IgD-negative memory B cell (primary cell): ENCODE results near the gene USE1. TPM values are rescaled to one million over a fixed set of nuclear protein-coding genes. Genes with fewer than 3 reads are reported as not detected.
A peak's percentile ranks its signal among the peaks of the same experiment; 100 is the strongest.
"Not testable (repeated sequence)": the region's sequence is repeated elsewhere in the genome, so short reads cannot be mapped to it uniquely, and the experiment has no call there.

Experiments used
- H3K27ac Mint-ChIP-seq, 3 donors: one replicate each; pipeline ENCODE4 v1.8.0; 2020 to 2022; ENCODE audit warnings: mild to moderate bottlenecking in 3 of 3, mixed read lengths in 3 of 3, moderate library complexity in 1 of 3
- H3K27me3 Mint-ChIP-seq: one replicate; pipeline ENCODE4 v1.8.0; 2021; ENCODE audit warnings: mixed read lengths
- H3K36me3 Mint-ChIP-seq: one replicate; pipeline ENCODE4 v1.8.0; 2020; ENCODE audit warnings: mild to moderate bottlenecking, mixed read lengths
- H3K4me1 Mint-ChIP-seq, 3 donors: one replicate each; pipeline ENCODE4 v1.8.0; 2020 to 2022; ENCODE audit warnings: mixed read lengths in 3 of 3, mild to moderate bottlenecking in 1 of 3
- H3K4me3 Mint-ChIP-seq, 4 donors: one replicate each; pipeline ENCODE4 v1.8.0; 2020 to 2022; ENCODE audit warnings: mild to moderate bottlenecking in 4 of 4, mixed read lengths in 4 of 4, moderate library complexity in 3 of 4
- H3K9me3 Mint-ChIP-seq, 3 donors: one replicate each; pipeline ENCODE4 v1.8.0; 2020 to 2021; ENCODE audit warnings: mixed read lengths in 3 of 3, mild to moderate bottlenecking in 1 of 3
- polyA plus RNA-seq: library from polyadenylated mRNA; unstranded; fragments of 300-500 nt; fragmentation: Illumina TruSeq; gene quantifications from one replicate; pipeline ENCODE4 v1.2.3, GENCODE V29; 2021

The USE1 gene, protein sequence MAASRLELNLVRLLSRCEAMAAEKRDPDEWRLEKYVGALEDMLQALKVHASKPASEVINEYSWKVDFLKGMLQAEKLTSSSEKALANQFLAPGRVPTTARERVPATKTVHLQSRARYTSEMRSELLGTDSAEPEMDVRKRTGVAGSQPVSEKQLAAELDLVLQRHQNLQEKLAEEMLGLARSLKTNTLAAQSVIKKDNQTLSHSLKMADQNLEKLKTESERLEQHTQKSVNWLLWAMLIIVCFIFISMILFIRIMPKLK
- polyA plus RNA-seq, result 52.5 TPM

DNA sequence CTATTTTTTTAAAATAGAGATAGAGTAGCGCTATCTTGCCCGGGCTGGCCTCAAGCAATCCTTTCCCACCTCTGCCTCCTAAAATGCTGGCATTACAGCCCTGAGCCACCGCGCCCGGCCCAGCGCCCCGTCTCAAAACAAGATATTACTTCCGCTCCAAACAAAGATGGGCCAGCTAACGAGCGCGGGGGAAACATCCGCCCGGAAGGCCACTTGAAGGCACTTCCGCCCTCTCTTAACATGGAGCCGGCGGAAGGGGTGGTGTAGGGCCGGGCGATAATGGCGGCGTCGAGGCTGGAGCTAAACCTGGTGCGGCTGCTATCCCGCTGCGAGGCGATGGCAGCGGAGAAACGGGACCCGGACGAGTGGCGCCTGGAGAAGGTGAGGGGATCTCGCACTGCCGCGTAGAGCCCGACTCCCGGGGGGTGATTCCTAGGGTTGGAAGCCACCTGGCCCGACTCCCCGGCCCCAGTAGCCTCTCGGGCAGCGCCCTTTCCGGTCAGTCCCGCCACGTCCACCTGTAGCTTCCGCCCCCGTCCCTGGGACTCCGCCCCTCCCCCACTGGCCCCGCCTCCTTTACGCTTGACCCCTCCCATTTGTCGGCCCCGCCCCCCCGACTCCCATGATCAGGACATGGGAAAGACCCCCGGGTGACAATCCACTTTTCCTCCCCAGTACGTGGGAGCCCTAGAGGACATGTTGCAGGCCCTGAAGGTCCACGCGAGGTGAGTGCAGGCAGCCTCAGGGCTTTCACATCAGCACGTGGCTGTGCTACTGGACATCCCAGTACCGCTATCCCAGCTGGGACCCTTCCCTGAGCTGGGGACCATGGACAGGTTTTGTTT, at the start of gene USE1:
Gene USE1 (plus strand): TSS at position 231 of the 845 bp plus-strand sequence. CDS start 49 bp downstream, at position 280.
- Mint-ChIP-seq H3K27ac (peak within 1 kb of the TSS; percentile 97 to 99 (median 97)), H3K4me1 (peaks cover 3 to 13% (median 11%) of the 10 kb centered on the region in 3 donors), H3K4me3 (peak within 1 kb of the TSS; percentile 88 to 97 (median 95)), H3K36me3 (peaks cover 10% of the 10 kb centered on the region), H3K9me3 (no peaks in the 10 kb centered on the region), H3K27me3 (no peaks in the 10 kb centered on the region)

DNA sequence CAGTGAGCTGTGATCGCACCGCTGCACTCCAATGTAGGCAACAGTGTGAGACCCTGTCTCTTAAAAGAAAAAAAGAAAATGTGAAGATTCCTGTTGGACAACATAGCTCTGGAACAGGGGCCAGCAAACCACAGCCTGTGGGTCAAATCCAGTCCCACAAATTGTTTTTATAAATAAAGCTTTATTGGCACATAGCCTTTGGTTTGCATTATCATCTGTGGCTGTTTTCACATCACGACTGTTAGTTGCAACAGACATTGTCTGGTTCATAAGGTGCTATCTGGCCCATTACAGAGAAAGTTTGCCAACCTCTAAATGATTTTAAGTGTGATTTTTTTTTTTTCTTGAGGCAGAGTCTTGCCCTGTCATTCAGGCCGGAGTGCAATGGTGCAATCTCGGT, 49.4 kb upstream of the USE1 start:
- peaks cover 0 to 3% (median 2%) of the 10 kb centered on the region in 3 donors for H3K4me1 Mint-ChIP-seq
- no peaks in the 10 kb centered on the region for H3K9me3 Mint-ChIP-seq
- H3K4me3 Mint-ChIP-seq, result no peak overlapping the region
- peaks cover 21% of the 10 kb centered on the region for H3K36me3 Mint-ChIP-seq
- no peaks in the 10 kb centered on the region for H3K27me3 Mint-ChIP-seq
- H3K27ac Mint-ChIP-seq, result no peak overlapping the region

DNA sequence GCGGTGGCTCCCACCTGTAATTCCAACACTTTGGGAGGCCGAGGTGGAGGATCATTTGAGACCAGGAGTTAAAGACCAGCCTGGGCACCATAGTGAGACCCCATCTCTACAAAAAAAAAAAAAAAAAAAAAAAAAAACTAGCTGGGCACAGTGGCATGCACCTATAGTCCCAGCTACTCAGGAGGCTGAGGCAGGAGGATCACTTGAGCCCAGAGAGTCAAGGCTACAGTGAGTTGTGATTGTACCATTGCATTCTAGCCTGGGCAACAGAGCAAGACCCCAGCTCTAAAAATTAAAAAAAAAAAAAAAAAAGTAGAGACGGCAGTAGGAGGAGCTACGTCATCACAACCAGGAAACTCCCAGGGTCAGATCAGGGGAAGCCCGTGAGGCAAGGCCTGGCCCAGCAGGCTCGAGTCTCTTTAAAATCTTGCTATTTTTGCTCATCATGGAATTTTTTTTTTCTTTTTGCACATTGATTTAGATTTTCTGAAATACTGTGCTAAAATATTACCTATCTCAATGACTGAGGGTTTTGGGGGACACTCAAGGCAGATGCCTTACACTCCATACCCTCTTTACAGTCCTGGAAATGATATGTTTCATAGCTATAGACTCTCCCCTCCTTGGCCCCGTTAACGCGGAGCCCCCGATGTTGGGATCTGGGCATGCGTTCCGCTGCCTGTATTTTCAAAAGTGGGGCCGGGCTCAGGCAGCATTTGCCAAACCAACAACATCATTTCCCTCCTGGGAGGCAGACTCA, 44.4 kb upstream of the USE1 start:
- H3K27me3 Mint-ChIP-seq, result no peaks in the 10 kb centered on the region
- no peaks in the 10 kb centered on the region for H3K9me3 Mint-ChIP-seq
- H3K4me1 Mint-ChIP-seq, result peaks cover 0 to 4% (median 2%) of the 10 kb centered on the region in 3 donors
- peaks cover 5% of the 10 kb centered on the region for H3K36me3 Mint-ChIP-seq
- peak overlapping the region in 2 of 3 donors; percentile 31 to 60 for H3K27ac Mint-ChIP-seq
- H3K4me3 Mint-ChIP-seq, result no peak overlapping the region

DNA sequence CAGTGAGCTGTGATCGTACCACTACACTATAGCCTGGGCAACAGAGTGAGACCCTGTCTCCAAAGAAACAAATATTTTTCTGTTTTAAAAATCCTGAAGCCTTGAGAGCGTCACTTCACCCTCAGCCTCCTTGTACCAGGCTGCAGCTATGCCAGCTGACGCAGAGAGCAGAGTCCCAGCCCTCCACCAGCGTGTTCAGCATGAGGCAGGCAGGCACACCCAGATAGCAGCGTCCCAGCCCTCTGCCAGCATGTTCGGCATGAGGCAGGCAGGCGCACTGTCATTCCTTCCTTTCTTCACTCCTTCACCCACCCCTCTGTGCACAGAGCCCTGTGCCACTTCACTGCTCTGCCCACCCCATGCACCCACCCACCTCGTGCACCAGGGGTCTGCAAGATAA, 43.3 kb upstream of the USE1 start:
- H3K27ac Mint-ChIP-seq, result peak overlapping the region in 1 of 3 donors; percentile 74
- peaks cover 0 to 4% (median 2%) of the 10 kb centered on the region in 3 donors for H3K4me1 Mint-ChIP-seq
- H3K36me3 Mint-ChIP-seq, result peaks cover 5% of the 10 kb centered on the region
- no peaks in the 10 kb centered on the region for H3K9me3 Mint-ChIP-seq
- no peaks in the 10 kb centered on the region for H3K27me3 Mint-ChIP-seq
- H3K4me3 Mint-ChIP-seq, result no peak overlapping the region

DNA sequence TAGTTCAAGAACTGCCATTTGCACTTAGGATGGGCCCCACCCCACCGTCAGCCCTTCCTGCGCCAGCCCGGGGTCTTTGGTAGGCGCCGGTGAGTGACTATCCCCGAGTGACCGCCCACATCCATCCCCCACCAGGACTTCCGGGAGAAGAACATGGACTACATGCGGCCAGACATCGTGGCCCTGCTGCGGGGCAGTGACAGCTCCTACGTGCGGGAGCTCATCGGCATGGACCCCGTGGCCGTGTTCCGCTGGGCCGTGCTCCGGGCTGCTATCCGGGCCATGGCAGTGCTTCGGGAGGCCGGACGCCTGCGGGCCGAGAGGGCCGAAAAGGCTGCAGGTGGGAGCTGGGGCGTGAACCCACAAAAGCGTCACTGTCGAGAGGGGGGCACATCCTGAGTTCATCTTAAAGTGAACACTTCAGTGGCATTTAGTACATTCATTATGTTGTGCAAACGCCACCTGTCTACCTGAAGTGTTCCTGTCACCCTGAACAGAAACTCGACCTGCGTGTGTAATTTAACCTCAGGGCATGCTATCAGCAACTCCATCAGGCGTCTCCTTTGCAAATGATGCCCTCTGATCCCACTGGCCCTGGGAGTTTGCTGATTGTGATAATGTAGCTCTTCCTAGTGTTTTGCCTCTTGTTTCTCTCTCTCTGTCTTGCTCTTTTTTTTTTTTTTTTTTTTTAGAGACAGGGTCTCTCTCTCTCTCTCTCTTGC, 42.4 kb upstream of the USE1 start:
- Mint-ChIP-seq H3K27ac (no peak overlapping the region), H3K9me3 (no peaks in the 10 kb centered on the region), H3K36me3 (peaks cover 5% of the 10 kb centered on the region), H3K27me3 (no peaks in the 10 kb centered on the region), H3K4me3 (no peak overlapping the region), H3K4me1 (peaks cover 0 to 4% (median 2%) of the 10 kb centered on the region in 3 donors)

DNA sequence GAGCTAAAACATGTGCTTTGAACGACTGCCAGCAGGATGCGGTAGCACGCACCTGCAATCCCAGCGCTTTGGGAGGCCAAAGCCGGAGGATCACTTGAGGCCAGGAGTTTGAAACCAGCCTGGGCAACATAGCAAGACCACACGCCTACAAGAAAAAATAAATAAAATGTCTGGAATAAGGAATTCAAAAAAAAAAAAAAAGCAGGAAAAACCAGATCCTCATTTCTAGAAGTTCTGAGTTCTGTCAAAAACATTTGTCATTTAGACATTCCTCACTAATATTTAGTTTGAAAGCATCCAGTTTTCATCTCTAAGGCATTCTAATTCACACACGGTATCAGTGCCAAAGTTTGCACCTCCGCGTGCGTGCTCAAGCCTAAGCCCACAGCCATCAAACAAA, 36.9 kb upstream of the USE1 start:
- no peak overlapping the region for H3K4me3 Mint-ChIP-seq
- H3K36me3 Mint-ChIP-seq, result no peaks in the 10 kb centered on the region
- H3K27me3 Mint-ChIP-seq, result no peaks in the 10 kb centered on the region
- peak overlapping the region in 1 of 3 donors; percentile 25 for H3K27ac Mint-ChIP-seq
- H3K9me3 Mint-ChIP-seq, result no peaks in the 10 kb centered on the region
- H3K4me1 Mint-ChIP-seq, result peaks cover 7 to 13% (median 9%) of the 10 kb centered on the region in 3 donors

DNA sequence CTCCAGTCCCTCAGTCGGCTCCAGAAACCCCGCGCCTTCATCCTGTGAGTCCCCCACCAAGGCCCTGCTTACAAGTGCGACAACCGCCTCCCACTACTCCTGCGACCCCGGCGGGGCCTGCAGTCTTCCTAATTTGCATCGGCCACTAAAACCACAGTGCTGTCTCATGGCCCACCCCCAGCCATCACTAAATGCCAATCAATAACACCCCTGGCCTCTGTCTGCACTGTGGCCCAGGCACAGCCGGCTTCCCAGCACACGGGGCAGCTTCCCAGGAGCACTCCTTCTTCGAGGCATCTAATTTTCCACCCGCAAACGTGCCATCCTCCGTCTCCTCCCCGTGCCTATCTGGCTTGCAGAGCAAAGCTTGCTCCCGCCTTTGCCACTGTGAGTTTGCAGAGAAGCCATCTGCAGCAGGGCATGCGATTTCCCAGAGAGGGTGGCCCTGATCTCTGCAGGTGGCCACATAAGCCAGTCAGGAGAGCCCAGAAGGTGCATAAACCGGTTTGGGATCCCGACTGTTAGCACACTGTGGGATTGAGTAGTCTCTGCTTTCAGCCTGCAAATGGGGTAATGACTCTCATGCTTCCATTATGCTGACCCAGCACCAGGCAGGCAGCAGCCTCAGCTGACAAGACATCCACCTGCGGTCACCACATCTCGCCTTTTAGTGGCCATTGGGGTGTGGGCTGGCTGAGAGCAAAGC, 34.0 kb upstream of the USE1 start:
- H3K36me3 Mint-ChIP-seq, result no peaks in the 10 kb centered on the region
- no peaks in the 10 kb centered on the region for H3K27me3 Mint-ChIP-seq
- H3K27ac Mint-ChIP-seq, result peak overlapping the region in 2 of 3 donors; percentile 32 to 78
- H3K4me3 Mint-ChIP-seq, result peak overlapping the region in 2 of 4 donors; percentile 20 to 67
- H3K9me3 Mint-ChIP-seq, result no peaks in the 10 kb centered on the region
- peaks cover 21 to 26% (median 24%) of the 10 kb centered on the region in 3 donors for H3K4me1 Mint-ChIP-seq

DNA sequence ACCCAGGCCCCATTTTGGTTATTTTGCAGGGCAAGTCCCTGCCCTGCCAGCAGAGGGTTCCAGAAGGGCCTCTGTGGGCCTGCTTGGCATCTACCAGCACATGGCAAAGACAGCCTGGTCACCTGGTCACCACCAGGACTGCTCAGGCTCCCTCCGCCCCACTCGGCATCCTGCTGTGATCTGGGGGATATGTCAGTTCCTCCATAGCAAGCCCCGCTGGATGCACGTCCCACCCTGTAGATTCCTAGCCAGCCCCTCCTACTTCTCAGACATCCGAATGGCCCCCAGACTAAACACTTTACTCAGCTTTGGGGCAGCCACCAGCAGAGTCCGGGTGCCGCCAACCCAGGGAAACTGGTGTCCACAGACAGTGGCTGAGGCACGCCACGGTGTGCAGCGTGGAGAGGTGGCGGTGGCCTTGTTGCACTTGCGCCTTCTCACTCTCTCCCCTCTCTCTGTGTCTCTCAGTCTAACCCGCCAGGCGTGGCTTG, 31.8 kb upstream of the USE1 start:
- H3K36me3 Mint-ChIP-seq, result peaks cover 3% of the 10 kb centered on the region
- peaks cover 21 to 31% (median 24%) of the 10 kb centered on the region in 3 donors for H3K4me1 Mint-ChIP-seq
- no peaks in the 10 kb centered on the region for H3K27me3 Mint-ChIP-seq
- H3K9me3 Mint-ChIP-seq, result no peaks in the 10 kb centered on the region
- peak overlapping the region; percentile 54 to 90 (median 86) for H3K4me3 Mint-ChIP-seq
- H3K27ac Mint-ChIP-seq, result peak overlapping the region; percentile 65 to 84 (median 81)

DNA sequence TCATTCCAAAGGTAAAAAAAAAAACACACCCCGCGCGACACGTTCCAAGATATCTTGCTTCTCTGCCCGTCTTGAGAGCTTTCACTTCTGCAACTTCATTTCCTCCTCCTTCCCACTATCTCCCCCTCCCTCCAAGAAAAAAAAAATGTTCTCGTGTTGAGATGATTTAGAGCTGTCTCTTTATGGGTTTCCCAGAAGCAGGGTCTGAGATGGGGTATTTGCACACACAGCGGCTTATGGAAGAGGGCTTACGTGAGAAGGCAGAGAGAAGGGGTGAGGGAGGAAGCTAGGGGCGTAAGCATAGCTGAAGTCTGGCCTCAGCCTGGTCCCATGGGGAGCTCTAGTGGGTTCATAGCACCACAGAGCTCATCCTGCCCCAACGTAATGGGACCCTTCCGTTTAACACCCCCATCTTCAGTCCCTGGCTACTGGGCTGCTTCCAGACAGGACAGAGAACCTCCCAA, 31.3 kb upstream of the USE1 start:
- H3K27ac Mint-ChIP-seq, result peak overlapping the region; percentile 65 to 84 (median 81)
- H3K4me3 Mint-ChIP-seq, result peak overlapping the region; percentile 54 to 90 (median 86)
- H3K4me1 Mint-ChIP-seq, result peaks cover 21 to 31% (median 24%) of the 10 kb centered on the region in 3 donors

DNA sequence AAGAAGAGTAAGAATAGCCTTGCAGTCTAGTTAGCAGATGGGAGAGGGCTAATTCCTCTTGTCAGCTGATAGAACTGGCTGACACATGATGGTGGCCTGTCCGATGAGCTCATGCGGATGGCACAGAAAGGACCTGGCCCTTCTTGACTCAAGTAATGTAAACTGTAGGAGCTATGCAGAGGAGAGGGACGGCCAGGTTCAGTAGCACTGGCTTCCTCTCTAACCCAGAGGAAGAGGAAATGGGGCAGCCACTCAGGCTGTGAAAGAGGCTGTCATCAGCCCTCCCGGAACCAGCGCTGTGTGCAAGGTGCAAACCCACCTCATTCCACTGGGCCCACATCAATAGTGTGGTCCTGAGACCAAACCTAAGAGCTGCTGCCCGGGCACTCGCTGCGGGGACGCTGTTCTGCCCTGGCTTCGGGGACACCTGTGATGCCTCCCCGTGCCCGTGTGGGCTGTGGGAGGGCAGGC, 30.8 kb upstream of the USE1 start:
- no peaks in the 10 kb centered on the region for H3K9me3 Mint-ChIP-seq
- peak overlapping the region; percentile 65 to 84 (median 81) for H3K27ac Mint-ChIP-seq
- H3K36me3 Mint-ChIP-seq, result peaks cover 6% of the 10 kb centered on the region
- H3K4me3 Mint-ChIP-seq, result peak overlapping the region; percentile 54 to 90 (median 86)
- H3K4me1 Mint-ChIP-seq, result peaks cover 21 to 33% (median 24%) of the 10 kb centered on the region in 3 donors
- H3K27me3 Mint-ChIP-seq, result no peaks in the 10 kb centered on the region

More for the DNA sequence above, 31.3 kb upstream of the USE1 start:
- no peaks in the 10 kb centered on the region for H3K27me3 Mint-ChIP-seq
- peaks cover 3% of the 10 kb centered on the region for H3K36me3 Mint-ChIP-seq
- no peaks in the 10 kb centered on the region for H3K9me3 Mint-ChIP-seq

DNA sequence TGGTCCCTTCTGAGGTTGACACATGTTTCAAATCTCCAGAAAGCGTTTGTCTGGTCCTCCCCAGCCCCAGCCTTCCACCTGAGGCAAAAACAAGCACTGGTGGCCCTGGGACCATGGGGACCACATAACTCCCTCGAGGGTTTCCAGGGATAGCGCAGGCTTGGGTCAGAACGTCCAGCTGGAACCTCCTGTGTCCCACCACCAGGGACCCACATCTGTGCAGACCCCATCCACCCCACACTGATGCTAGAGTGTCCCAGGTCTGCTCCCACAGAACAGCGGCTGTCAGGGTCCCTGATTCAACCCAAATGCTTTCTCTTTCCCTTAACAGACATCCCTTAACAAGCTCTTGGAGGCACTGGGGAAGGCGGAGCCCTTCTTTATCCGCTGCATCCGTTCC, 29.6 kb upstream of the USE1 start:
- H3K4me1 Mint-ChIP-seq, result peaks cover 21 to 32% (median 24%) of the 10 kb centered on the region in 3 donors
- H3K27me3 Mint-ChIP-seq, result no peaks in the 10 kb centered on the region
- H3K36me3 Mint-ChIP-seq, result peaks cover 6% of the 10 kb centered on the region
- no peaks in the 10 kb centered on the region for H3K9me3 Mint-ChIP-seq
- no peak overlapping the region for H3K4me3 Mint-ChIP-seq
- peak overlapping the region in 1 of 3 donors; percentile 42 for H3K27ac Mint-ChIP-seq

DNA sequence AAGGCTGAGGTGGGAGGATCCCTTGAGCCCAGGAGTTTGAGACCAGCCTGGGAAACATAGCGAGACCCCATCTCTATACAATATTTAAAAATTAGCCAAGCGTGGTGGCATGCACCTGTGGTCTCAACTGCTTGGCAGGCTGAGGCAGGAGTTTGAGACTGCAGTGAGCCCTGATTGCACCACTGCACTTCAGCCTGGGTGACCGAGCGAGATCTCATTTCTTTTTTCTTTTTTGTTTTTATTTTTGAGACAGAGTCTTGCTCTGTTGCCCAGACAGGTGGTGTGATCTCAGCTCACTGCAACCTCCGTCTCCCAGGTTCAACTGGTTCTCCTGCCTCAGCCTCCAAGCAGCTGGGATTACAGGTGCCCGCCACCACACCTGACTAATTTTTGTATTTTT, 23.4 kb upstream of the USE1 start:
- not testable (repeated sequence) for H3K4me1 Mint-ChIP-seq

DNA sequence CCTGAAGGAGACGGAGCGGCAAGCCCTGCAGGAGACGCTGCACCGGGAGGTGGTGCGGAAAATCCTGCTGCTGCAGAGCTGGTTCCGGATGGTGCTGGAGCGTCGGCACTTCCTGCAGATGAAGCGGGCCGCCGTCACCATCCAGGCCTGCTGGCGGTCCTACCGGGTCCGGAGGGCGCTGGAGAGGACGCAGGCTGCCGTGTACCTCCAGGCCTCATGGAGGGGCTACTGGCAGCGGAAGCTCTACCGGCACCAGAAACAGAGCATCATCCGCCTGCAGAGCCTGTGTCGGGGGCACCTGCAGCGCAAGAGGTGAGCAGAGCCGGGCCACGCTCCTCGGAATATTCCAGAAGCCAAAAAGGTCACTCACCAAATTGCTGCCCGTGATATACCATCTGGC, 22.4 kb upstream of the USE1 start:
- H3K36me3 Mint-ChIP-seq, result peaks cover 10% of the 10 kb centered on the region
- H3K27ac Mint-ChIP-seq, result no peak overlapping the region
- H3K4me1 Mint-ChIP-seq, result peaks cover 0 to 6% (median 0%) of the 10 kb centered on the region in 3 donors
- no peak overlapping the region for H3K4me3 Mint-ChIP-seq
- H3K9me3 Mint-ChIP-seq, result no peaks in the 10 kb centered on the region
- H3K27me3 Mint-ChIP-seq, result no peaks in the 10 kb centered on the region

More for the DNA sequence above, 23.4 kb upstream of the USE1 start:
- H3K4me3 Mint-ChIP-seq, H3K9me3 Mint-ChIP-seq, H3K27ac Mint-ChIP-seq, H3K27me3 Mint-ChIP-seq: not testable (repeated sequence)
- H3K36me3 Mint-ChIP-seq, result peaks cover 13% of the 10 kb centered on the region
